GM12874 (cell line): ENCODE measurements around the gene GPR63.

ENCODE experiments used
- CTCF ChIP-seq: IDR thresholded peaks from 2 replicates; pipeline ENCODE4 v1.5.1; 2011; ENCODE audit warnings: low read depth, mild to moderate bottlenecking, control low read depth, low read length, moderate library complexity; ENCODE audit not compliant: insufficient read depth

Gene GPR63

GRCh38 chr6:96794980-96795379, 42.3 kb downstream of the GPR63 start:
- no peak for TF ChIP-seq CTCF

- no peak for TF ChIP-seq CTCF
Observed at GRCh38 chr6:96792561-96793190, 44.6 kb downstream of the GPR63 start.

GRCh38 chr6:96789871-96790270, 47.4 kb downstream of the GPR63 start:
- no peak for TF ChIP-seq CTCF

- no peak for TF ChIP-seq CTCF
Observed at GRCh38 chr6:96787846-96788580, 49.3 kb downstream of the GPR63 start.

- TF ChIP-seq CTCF = no peak
Observed at GRCh38 chr6:96786336-96786735, 50.9 kb downstream of the GPR63 start.

GRCh38 chr6:96784650-96785049, 52.6 kb downstream of the GPR63 start:
- TF ChIP-seq CTCF = no peak

GRCh38 chr6:96783307-96783706, 54.0 kb downstream of the GPR63 start:
- TF ChIP-seq CTCF = no peak
